ENCODE data around the gene MARS1.
"Not testable (repeated sequence)": the region's sequence is repeated elsewhere in the genome, so short reads cannot be mapped to it uniquely, and the experiment has no call there.

- TF ChIP-seq CTCF (conservative IDR thresholded peaks at IDR 0.05 in 1 of 2, IDR thresholded peaks at IDR 0.05 in 1 of 2; ENCODE audit: low read depth in 1 of 2, low read length in 2 of 2); EZH2 (IDR thresholded peaks at IDR 0.05; ENCODE audit: low read length, missing control alignments): not testable (repeated sequence)
These were observed 43.5 kb upstream of the MARS1 start for GRCh38 chr12:57444337-57444736.
